ENCODE data around the gene GALNT7. TPM values are rescaled to one million over a fixed set of nuclear protein-coding genes. Genes with fewer than 3 reads are reported as not detected.

The GALNT7 gene
- total RNA-seq, 1 experiment from 2014 or later: 51.6 TPM

GRCh38 chr4:173257732-173258717 lies 89.4 kb downstream of the GALNT7 start:
- no peak overlapping the region for H3K4me3 Mint-ChIP-seq (ENCODE audit: low read depth, unreplicated experiment)
- peaks cover 4% of the 10 kb centered on the region for H3K36me3 Mint-ChIP-seq (ENCODE audit: insufficient read depth, unreplicated experiment)
- CTCF ChIA-PET: interaction anchor here (0.6 to 1.7 kb wide), 6 partner anchors 43 to 244 kb away, joined by 3 to 19 read pairs (median 4); partner anchors contain the start of gene GALNT7
- intact Hi-C loops (cut with micrococcal nuclease; ENCODE audit: unreplicated experiment): loop anchor here (1.0 kb wide), 2 partner anchors 233 to 245 kb away; no protein-coding TSS in a partner anchor
- H3K9me3 Mint-ChIP-seq (ENCODE audit: low read depth, unreplicated experiment): no peaks in the 10 kb centered on the region
- DNase-seq: peak; percentile 63
- TF ChIP-seq CTCF (IDR thresholded peaks at IDR 0.05; ENCODE audit: unreplicated experiment): peak; percentile 39
- H3K4me1 Mint-ChIP-seq (ENCODE audit: low read depth, unreplicated experiment): peaks cover 8% of the 10 kb centered on the region
- no TSS peak for BruUV-seq (replicated peaks)
- H3K27me3 Mint-ChIP-seq (ENCODE audit: unreplicated experiment): no peaks in the 10 kb centered on the region
- no peak overlapping the region for H3K27ac Mint-ChIP-seq (ENCODE audit: unreplicated experiment)

GRCh38 chr4:173258866-173259265 lies 90.3 kb downstream of the GALNT7 start:
- no TSS peak for BruUV-seq (replicated peaks)
- intact Hi-C loops (cut with micrococcal nuclease; ENCODE audit: unreplicated experiment): no loop called here
- Mint-ChIP-seq H3K4me1 (ENCODE audit: low read depth, unreplicated experiment) (no peaks in the 10 kb centered on the region), H3K9me3 (ENCODE audit: low read depth, unreplicated experiment) (no peaks in the 10 kb centered on the region), H3K36me3 (ENCODE audit: insufficient read depth, unreplicated experiment) (peaks cover 4% of the 10 kb centered on the region), H3K27me3 (ENCODE audit: unreplicated experiment) (no peaks in the 10 kb centered on the region), H3K4me3 (ENCODE audit: low read depth, unreplicated experiment) (no peak overlapping the region), H3K27ac (ENCODE audit: unreplicated experiment) (no peak overlapping the region)
- CTCF ChIA-PET: no interaction called here
- DNase-seq: no peak
- no peak for TF ChIP-seq CTCF (IDR thresholded peaks at IDR 0.05; ENCODE audit: unreplicated experiment)

- no peak overlapping the region for H3K27ac Mint-ChIP-seq (ENCODE audit: unreplicated experiment)
- intact Hi-C loops (cut with micrococcal nuclease; ENCODE audit: unreplicated experiment): no loop called here
Measured at GRCh38 chr4:173259310-173259709, 90.7 kb downstream of the GALNT7 start.

GRCh38 chr4:173261052-173261451 lies 92.4 kb downstream of the GALNT7 start:
- Mint-ChIP-seq H3K4me3 (ENCODE audit: low read depth, unreplicated experiment) (no peak overlapping the region), H3K36me3 (ENCODE audit: insufficient read depth, unreplicated experiment) (no peaks in the 10 kb centered on the region), H3K9me3 (ENCODE audit: low read depth, unreplicated experiment) (no peaks in the 10 kb centered on the region), H3K27ac (ENCODE audit: unreplicated experiment) (no peak overlapping the region), H3K27me3 (ENCODE audit: unreplicated experiment) (no peaks in the 10 kb centered on the region), H3K4me1 (ENCODE audit: low read depth, unreplicated experiment) (no peaks in the 10 kb centered on the region)
- CTCF ChIA-PET: no interaction called here
- no peak for DNase-seq
- intact Hi-C loops (cut with micrococcal nuclease; ENCODE audit: unreplicated experiment): no loop called here
- no peak for TF ChIP-seq CTCF (IDR thresholded peaks at IDR 0.05; ENCODE audit: unreplicated experiment)
- BruUV-seq (replicated peaks): no TSS peak

More at GRCh38 chr4:173259310-173259709, 90.7 kb downstream of the GALNT7 start:
- Mint-ChIP-seq H3K4me3 (ENCODE audit: low read depth, unreplicated experiment) (no peak overlapping the region), H3K36me3 (ENCODE audit: insufficient read depth, unreplicated experiment) (peaks cover 4% of the 10 kb centered on the region), H3K27me3 (ENCODE audit: unreplicated experiment) (no peaks in the 10 kb centered on the region), H3K9me3 (ENCODE audit: low read depth, unreplicated experiment) (no peaks in the 10 kb centered on the region), H3K4me1 (ENCODE audit: low read depth, unreplicated experiment) (no peaks in the 10 kb centered on the region)
- BruUV-seq (replicated peaks): no TSS peak
- CTCF ChIA-PET: no interaction called here
- no peak for DNase-seq
- no peak for TF ChIP-seq CTCF (IDR thresholded peaks at IDR 0.05; ENCODE audit: unreplicated experiment)

Measured in Calu3 (cell line).